GM18909 (cell line): Measurements from ENCODE around the gene ROR1.
"Not testable (repeated sequence)": the region's sequence is repeated elsewhere in the genome, so short reads cannot be mapped to it uniquely, and the experiment has no call there.

ENCODE experiments used
- ATAC-seq: cut with Tn5 transposase; IDR thresholded peaks from one replicate; pipeline ENCODE4 v1.9.1; 2021; ENCODE audit warnings: mild to moderate bottlenecking; ENCODE audit not compliant: unreplicated experiment, poor library complexity

Gene ROR1

GRCh38 chr1:63818567-63819325 lies 44.9 kb downstream of the ROR1 start:
- ATAC-seq = no peak

GRCh38 chr1:63819795-63820194 lies 46.0 kb downstream of the ROR1 start:
- no peak for ATAC-seq

GRCh38 chr1:63821091-63822005 lies 47.5 kb downstream of the ROR1 start:
- no peak for ATAC-seq

DNA sequence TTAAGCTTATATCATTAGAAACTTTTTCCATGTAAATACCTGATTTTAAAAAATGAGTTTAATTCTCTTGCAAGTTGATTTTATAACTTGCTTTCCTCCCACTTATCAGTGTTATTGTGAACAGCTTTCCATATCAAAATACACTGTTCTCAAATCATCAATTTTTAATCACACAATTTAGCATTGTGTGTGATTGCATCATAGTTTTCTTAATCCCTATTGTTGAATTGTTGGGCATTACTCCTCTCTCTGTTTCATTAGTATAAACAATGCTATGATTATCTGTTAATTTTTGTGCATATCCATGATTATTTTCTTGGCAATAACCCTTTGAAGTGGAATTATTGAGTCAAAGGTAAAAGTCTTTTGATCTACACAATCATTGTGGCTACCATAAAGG lies 48.7 kb downstream of the ROR1 start:
- ATAC-seq = no peak

DNA sequence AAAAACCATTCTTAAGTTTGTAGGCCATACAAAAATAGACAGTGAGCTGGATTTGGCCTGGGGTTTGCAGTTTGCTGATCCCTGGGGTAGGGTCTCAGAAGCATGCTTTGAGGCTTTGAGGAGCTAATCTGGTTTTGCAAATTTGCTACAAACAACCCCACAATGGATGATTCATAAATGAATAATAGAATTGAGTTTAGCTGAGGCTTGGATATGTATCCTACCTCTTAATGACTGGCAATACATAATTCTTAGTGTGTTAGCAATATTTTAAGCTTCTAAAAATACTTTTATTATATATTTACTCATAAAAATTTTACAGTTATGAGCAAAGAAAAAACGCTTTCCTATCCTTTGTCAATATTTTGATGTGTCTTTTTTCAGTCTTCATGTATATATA lies 50.6 kb downstream of the ROR1 start:
- ATAC-seq = no peak

DNA sequence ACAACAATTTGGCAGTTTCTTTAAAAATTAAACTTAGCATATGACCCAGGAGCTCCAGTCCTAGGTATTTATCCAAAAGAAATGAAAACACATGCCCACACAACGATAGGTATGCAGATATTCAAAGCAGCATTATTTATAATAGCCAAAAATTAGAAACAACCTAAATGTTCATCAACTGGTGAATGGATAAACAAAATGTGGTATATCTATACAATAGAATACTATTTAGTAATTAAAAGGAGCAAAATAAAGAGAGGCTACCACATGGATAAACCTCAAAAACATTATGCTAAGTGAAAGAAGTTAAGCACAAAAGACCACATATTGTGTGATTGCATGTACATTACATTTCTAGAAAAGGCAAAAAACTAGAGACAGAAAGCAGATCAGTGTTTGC lies 51.3 kb downstream of the ROR1 start:
- ATAC-seq = no peak

DNA sequence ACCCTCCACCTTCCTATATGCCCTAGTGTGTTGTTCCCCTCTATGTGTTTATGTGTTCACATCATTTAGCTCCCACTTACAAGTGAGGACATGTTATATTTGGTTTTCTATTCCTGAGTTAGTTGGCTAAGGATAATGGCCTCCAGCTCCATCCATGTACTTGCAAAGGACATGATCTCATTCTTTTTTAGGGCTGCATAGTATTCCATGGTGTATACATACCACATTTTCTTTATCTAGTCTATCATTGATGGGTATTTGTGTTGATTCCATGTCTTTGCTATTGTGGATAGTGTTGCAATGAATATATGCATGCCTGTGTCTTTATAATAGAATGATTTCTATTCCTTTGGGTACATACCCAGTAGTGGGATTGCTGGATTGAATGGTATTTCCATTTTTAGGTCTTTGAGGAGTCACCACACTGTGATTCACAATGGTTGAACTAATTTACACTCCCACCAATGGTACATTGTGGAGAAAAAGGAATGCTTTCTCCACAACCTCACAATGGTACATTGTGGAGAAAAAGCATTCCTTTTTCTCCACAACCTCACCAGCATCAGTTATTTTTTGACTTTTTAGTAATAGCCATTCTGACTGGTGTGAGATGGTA lies 52.5 kb downstream of the ROR1 start:
- not testable (repeated sequence) for ATAC-seq

DNA sequence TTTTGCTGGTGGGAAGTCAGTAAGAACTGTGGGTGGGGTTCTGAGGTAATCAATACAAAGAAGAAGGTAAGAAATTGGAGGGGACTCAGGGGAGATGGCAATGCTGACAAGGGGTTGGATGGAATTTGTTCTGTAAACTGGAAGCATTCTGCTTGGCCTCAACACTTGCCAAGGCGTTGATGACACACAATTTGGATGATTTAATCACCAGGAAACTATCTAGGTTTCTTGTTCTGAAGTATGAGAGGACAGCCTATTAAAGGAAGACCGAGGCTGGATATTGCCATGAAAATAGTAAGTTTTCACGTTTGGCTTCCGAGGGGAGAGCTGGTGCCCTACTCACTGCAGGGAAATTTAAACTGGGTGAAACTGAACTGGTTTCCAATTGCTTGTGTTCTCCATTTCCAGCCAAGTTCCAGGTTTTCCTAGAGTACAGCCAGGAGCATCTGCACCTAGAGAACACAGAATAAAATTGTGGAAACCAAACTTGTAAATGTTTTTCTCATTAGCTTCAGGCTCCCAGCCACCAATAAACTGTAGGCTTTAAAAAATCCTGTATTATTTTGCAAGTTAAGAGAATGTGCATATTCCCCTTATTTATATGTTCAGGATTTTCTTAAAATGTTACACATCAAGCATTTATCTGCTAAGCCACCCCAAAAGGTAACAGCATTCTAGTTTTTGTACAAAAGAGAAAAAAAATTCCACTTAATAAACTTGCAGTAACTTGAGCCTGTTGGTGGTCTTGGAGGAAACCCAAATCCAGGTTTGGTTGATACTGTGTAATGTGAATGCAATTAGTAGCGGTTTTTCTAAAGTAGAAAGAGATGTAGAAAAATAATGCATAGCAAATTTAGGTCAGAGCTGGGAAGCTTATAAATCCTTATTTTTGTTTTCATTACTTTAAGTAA lies 53.8 kb downstream of the ROR1 start:
- ATAC-seq = no peak

GRCh38 chr1:63828322-63829044 lies 54.7 kb downstream of the ROR1 start:
- ATAC-seq = peak; percentile 77

DNA sequence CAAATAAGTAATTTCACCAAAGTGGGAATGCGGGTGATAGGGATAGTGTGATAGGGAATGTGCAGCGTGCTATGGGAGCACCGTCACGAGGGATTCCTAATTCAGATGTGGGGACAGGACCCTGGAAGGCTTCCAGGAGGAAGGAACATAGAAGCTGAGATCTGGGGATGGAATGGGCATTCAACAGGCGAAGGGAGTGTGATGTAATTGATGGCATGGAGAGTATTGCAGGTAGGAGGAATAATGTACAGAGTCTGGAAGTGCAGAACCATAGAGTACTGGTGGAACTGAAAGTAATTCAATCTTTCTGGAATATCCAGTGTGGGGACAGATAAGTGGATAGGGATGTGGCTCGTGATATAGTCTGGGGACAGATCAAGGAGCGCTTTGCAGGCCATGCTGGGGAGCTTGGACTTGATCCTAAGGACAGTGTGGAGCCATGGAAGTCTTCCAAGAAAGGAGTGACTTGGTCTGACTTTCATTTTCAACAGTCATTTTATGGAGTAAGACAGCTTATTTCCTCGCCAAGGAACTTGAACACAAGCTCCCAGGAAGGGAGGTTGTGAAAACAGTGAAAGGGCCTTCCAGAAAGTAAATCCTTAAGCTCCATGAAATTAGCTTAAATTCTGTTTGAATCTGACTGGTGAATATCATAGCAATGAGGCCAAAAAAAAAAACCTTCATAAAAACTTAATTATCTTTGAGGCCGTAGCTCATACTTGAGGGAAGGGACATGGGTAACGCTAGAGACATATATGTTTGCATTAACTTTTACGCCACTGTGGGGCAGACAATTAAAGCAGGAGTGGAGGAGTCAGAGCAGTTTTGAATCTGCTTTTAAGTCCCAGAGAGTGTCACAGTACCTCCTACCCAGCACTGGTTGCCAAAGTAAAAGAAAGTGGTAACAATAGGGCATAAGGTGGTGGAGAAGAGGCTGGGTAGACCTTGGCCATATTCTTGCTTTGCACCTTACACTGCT lies 55.8 kb downstream of the ROR1 start:
- no peak for ATAC-seq

DNA sequence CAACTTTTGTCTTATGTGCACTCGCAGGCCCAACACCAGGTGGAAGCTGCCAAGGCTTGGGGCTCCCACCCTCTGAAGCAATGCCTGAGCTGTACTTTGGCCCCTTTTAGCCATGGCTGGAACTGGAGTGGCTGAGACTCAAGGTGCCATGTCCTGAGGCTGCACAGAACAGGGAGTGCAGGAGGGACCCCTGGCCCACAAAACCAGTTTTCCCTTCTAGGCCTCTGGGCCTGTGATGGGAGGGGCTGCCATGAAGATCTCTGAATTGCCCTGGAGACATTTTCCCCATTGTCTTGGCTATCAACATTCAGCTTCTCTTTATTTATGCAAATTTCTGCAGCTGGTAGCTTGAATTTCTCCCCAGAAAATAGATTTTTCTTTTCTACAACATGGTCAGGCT lies 57.6 kb downstream of the ROR1 start:
- no peak for ATAC-seq

DNA sequence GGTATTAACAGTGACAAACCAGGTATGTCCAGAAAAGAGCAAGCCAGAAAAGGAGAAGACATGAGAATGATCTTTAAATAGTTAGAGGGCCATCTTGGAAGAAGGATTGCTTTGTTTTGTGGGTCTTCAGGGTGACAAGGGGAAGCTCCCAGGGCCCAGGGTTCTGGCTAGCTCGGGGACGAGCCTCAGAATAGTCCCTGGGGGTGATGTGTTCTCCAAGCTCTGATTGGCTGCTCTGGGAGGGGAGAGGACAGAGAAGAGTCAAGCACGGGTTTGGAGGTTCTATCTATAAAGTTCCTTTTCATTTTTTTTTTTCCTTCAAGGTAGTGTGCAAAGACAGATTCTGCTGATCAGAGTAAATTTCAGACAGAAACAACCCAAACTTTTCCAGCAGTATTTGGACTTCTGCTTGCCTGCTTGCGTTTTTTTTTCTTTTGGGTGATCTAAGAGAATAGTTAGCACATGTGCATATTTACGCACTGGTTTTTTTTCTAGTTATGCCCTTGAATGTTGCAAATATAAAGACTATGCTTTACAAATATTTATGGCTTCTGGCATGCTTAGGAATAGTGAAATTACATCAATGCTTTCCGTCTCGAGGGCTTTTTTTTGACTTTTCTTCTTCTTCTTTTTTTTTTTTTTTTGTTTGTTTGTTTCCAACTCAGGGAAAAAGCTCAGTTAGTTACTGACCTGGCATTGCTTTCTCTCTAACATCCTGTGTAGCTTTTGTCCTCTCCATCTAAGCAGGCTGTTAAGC lies 59.7 kb downstream of the ROR1 start:
- ATAC-seq = no peak

- ATAC-seq = no peak
These were observed 61.3 kb downstream of the ROR1 start for GRCh38 chr1:63835128-63835527.

- no peak for ATAC-seq
These were observed 62.6 kb downstream of the ROR1 start for GRCh38 chr1:63836374-63836773.

DNA sequence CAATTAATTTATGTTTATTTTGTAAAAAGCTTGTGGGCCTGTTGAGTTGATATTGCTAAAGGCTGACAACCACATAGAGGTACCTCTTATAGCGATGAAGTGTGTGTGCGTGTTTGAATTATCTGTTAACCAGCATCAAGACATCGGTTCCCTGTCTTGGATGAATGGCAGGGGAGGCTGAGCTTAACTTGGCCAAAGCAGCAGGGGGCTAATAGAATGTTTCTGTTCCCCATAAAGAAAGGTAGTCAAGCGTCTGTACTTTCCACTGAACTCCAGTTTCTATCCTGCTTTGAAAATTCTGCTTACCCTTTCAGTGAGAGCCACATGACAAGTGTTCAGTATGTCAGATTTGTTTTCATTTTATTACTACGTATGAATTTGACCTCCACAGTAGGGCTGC lies 63.0 kb downstream of the ROR1 start:
- no peak for ATAC-seq

DNA sequence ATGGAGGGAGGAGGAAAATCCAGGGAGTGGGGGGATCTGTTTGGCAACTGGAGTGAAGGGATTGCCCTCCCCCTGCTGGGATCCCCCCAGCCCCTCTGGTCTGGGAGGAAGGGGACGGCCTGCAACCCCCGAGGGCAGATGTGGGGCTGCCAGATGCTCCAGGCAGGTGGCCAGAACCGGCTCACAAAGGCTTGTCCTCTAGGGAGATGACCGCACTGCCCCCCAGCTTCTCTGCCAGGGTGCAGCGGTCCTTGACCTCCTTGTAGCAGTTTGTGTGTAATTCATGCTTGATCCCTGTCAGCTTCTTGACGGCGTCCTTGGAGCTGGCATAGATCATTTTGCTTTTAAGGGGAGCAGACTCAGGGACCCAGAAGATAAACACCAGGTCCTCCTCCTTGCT lies 69.2 kb downstream of the ROR1 start:
- no peak for ATAC-seq

- no peak for ATAC-seq
These were observed 70.1 kb downstream of the ROR1 start for GRCh38 chr1:63843884-63844283.

- no peak for ATAC-seq
These were observed 71.5 kb downstream of the ROR1 start for GRCh38 chr1:63845346-63845745.
